Central memory CD4-positive, alpha-beta T cell (primary cell): ENCODE measurements around the gene AJM1.
A peak's percentile ranks its signal among the peaks of the same experiment; 100 is the strongest.

Source experiments
- DNase-seq: peaks from one replicate; pipeline ENCODE4 v3.0.0; 2022

AJM1 gene

DNA sequence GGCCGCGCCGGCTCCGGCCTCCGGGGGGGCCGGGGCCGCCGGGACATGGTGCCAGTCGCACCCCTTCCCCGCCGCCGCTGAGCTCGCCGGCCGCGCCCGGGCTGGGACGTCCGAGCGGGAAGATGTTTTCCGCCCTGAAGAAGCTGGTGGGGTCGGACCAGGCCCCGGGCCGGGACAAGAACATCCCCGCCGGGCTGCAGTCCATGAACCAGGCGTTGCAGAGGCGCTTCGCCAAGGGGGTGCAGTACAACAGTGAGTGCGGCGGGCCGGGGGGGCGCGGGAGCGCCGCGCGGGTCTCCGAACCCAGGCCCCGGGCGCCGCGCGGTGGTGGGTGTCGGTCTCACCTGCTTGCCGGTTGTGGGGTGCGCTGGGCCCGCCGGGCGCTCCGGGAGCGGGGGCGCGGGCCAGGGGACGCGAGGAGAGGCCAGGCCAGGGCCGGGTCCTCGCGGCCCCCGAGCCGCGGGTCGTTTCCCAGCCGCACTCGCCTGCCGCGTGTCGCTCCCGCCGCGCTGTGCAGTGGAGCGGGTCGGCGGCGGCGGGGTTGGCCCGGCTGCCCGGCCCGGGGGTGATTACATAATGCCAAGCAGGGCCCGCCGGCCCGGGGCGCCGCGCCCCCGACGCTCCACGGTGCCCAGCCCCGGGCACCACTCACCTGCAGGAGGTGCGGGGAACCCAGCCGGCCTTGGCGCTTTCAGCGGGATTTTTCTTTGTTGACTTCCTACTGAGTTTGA, 34.0 kb upstream of the AJM1 start:
- DNase-seq: peak; percentile 46

DNA sequence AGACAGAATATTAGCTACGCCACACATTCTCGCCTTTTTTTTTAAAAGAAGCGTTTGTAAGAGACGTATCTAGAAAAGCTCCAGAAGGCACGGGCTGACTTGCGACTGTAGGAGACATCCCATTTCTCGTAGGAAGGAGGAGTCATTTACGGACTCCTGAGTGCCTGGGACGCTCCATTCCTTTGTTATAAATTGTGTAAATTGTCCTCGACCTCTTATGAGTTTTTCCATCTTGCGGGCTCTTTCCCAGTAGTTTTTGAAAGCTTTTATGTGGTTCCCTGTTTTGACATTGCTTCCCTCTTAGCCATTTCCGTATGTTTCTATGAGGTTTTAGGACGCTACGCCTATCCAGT, 33.5 kb upstream of the AJM1 start:
- DNase-seq: no peak

DNA sequence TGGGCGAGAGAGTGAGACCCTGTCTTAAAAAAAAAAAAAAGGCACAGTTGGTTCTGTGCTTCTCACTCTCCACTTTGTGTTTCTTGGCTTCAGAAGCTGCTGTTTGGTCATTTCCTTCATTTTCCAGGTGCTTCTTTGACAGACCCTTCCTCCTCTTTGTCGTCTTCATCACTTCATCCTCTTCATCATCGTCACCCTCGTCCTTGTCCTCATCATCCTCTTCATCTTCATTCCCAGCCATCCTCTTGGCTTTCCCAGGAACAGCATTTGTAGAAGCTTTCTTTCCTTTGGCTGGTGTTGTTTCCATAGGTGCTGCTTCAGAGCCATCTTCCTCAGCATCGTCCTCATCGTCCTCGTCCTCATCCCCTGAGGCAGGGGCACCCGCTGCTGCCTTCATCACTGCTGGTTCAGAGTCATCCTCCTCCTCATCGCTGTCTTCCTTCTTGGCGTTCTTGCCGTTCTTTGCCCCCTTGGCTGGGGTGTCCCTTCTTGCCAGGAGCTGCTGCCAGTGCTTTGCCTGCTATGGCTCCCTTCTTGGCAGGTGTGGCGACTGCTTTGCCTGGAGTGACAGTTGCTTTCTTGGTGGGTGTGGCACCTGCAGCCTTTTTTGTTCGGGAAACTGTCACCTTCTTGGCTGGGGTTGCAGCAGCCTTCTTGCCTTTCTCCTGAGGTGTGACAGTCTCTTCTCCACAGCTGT, 27.4 kb upstream of the AJM1 start:
- DNase-seq: no peak

DNA sequence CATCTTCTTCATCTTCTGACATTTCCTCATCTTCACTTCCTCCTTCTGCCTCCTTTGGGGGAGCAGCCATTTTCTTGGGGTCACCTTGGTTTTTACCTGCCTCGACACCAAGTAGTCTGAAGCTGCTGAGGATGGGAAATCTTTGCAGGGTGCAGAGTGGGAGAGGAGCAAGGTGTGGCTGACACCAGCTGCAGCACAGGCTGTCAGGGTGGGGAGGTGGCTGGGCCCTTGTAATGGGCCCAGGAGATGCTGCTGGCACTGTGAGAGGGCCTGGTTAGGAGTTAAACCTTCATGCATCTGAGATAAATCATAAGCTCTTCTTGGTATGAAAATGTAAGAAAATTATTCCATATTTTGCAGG, 26.9 kb upstream of the AJM1 start:
- DNase-seq: no peak

DNA sequence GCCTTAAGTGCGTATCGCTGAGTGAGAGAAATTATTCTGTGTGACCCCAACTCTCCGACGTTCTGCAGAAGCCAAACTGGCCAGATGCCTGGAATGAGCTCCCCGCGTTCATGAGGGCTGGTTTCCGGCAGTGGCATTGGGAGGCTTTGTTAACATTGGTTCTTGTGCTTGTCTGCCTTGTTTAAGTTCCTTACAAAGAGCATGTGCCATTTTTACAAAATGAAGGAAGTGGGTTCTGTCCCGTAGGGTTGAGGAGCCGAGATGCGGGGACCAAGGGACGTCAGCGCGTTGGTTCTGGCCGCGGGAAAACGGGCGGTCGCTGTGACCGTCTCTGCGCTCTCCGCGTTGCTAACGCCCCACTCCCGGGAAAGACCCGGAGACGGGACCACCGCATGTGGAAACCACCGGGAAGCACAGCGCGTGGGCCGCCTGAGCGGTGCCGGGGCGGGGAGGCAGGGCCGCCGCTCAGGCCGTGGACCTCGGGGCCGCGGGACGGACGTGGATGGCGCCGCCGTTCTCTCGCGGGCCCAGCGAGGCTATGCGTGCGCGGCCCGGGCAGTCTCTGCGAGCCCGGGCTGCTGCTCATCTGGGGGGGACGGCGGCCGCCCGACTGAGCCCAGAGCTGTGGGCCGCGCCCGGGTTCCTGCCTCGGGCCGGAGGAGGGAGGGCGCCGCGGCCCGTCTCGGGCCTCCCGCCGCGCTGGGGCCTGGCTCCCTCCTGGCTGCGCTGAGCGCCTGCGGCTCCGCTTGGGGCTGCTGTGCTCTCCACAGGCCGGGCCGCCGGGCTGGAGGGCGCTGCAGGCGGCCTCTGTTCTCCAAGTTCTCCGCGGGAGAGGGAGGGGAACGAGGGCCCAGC, 21.1 kb upstream of the AJM1 start:
- DNase-seq: no peak

DNA sequence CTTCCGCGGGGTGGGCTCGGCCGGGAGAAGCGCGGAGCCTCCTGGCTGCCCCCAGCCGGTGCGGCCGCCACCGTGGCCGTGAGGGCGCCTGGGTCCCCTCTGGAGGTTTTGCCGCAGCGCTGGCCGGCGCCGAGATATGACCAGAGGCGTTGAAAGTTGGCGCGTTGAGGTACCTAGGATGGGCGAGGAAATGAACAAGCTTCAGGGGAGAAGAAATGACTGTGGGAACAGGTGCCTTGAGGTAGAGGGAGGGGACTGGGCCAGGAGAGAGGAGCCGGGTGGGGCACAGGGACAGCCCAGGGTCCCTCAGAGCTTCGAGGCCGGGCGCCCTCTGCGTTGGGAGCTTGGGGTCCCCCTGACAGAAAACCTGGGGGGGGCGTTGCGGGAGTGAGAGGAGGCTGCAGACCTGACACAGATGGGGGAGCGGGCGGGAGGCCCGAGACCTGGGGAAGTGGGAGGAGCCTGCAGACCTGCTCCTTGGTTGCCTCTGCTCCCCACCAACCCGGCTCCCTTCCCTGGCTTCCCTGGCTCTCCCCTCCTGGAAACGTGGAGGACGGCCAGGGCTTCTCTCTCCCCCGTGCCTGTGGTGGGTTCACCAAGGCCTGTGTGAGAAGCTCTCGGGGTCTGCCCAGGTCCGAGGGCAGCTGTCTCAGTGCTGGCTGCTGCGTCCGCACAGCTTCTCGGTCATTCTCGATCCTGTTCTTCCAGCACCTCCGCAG, 20.3 kb upstream of the AJM1 start:
- DNase-seq: no peak

DNA sequence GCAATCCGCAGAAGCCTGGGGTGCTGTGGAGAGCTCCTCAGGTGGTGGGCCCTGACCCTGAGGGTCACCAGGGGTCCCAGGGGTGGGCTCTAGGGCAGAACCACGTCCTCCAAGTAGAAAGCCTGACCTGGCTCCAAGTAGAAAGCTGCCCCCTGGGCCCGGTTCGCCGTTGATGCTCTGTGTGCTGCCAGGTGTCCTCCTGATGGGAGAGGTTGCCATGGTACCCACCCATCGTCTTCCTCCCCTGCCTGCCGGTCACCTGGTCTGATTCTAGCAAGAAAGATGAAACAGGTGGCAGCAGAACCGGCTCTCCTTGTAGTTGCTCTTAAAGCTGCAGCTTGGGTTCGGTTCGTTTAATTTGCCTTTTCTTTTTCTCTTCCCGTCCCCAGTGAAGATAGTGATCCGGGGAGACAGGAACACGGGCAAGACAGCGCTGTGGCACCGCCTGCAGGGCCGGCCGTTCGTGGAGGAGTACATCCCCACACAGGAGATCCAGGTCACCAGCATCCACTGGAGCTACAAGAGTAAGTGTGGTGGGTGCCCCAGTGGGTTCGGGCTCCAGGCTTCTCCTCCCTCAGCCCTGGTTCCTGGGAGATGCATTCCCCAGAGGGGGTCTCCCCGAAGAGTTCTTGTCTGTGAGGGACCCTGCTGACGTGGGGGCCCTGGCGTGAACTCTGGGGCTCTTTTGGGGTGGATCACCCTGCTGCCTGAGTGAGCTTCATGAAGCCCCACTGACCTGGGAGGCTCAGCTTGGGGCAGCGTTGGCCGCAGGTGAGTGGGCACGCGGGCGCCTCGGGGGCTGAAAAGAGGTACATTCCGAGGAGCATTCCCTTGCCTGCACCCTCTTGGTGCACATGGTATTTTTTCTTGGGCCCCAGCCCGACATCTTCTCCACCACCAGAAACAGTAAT, 18.9 kb upstream of the AJM1 start:
- no peak for DNase-seq

DNA sequence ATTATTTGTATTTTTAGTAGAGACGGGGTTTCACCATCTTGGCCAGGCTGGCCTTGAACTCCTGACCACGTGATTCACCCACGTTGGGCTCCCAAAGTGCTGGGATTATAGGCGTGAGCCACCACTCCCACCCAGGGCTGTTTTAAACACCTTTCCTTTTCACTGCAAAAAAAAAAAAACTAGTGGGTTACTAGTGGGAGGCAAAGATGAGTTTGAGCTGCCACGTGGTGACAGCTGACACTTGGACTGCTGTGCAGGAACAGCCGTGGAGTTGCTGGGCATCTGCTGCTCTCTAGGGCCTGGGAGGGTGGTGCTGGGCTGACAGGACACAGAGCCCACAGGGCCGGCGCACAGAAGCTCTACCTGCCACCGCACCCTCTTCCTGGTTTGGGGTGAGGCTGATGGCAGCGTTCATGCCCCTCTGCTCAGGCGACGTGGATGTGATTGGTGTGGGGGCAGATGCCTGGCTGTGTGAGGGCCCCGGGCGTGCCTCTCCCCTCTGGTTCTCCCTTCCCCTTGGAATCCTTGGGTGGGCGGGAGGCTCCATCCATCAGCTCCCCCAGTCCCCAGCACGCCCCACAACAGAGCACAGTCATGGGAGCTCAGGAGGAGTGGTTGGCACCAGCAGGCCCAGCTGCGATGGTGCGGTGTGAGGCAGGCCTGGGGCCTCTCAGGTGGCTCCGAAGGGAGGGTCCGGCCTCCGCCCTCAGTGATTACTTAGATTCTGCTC, 17.6 kb upstream of the AJM1 start:
- DNase-seq: no peak

DNA sequence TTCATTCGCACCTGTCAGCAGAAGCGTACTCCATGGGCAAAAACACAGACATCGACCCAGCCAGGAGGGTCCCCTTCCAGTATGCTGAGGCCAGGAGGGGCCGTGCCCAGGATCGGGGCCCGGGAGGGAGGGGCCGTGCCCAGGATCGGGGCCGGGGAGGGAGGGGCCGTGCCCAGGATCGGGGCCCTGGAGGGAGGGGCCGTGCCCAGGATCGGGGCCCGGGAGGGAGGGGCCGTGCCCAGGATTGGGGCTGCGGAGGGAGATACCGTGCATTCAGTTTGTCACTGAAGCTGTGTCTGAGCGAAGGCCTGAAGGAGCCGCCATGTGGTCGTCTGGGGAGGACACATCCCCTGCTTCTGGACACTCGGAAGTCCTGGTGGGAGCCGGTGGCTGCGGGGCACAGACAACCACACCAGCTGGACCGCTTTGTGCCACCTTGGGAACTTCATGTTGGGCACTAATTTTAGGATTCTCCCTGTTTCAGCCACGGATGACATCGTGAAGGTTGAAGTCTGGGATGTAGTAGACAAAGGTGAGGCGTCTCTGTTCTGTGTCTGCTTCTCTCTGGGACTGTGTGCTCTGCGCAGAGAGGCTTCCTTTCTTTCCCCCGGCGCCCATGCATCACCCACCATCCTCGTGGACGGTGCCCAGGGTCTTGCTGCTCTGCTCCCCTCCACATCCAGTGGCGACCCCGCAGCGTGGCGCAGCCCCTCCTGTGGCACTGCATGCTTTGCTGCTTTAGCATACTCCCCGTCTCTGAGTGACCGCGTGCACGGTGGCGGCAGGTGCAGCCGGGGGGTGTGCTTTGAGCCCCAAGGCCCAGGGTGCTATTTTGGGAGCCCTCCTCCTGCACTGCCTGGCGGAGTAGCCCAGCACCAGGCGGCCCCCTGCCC, 16.7 kb upstream of the AJM1 start:
- no peak for DNase-seq

DNA sequence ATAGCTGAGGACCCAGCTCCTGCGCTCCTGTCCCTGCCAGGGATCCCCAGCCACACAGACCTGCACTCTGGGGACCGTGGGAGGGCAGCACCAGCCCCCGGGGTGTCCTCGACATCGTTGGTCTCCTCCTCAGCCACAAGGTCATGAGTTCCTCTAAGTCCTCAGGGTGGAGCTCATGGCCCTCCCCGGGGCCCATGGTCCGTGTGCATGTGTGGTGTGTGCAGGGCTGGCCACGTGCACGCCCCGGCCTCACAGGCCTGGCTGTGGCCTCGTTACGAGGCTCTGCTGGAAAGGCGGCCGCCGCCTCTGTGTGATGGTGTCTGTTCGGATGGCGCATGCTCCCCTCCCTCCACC, 16.1 kb upstream of the AJM1 start:
- DNase-seq: no peak

DNA sequence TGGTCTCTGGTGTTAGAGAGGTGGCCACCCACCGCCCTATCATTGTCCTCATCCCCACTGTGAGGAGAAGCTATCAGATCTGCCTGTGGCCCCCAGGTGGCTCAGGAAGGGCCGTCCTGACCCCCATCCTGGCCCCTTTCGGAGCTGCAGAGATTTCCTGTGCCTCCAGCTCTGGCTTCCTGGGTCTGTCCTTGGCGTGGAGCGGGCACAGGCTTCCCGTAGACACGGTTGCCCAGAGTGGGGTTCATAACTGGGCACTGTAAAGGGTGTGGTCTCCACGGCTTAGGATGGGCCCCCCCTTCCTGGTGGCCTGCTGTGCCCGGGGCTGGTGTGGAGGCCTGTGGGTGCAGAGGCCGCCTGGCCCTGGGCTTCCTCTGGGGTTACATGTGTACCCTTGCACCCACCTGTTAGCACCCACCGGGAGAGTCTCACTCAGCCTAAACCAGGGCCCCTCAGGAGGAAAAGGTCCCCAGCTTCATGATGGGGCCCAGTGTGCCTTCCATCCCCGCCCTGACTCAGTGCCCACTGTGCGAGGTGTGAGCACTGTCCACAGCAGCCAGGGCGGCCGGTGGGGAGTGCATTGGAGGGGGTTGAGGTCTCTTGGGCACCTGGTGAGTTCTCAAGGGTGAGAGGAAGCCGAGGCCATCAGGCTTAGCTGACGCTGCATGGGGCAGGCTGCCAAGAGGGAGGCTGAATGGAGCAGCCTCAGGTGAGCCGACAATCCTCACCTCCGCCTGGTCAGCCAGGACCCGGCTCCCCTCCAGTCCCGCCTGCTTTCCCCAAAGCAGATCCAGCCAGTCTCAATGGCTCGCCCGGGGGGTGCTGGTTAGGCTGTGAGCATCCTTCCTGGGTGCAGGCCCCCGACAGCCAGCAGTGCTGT, 15.3 kb upstream of the AJM1 start:
- DNase-seq: no peak

DNA sequence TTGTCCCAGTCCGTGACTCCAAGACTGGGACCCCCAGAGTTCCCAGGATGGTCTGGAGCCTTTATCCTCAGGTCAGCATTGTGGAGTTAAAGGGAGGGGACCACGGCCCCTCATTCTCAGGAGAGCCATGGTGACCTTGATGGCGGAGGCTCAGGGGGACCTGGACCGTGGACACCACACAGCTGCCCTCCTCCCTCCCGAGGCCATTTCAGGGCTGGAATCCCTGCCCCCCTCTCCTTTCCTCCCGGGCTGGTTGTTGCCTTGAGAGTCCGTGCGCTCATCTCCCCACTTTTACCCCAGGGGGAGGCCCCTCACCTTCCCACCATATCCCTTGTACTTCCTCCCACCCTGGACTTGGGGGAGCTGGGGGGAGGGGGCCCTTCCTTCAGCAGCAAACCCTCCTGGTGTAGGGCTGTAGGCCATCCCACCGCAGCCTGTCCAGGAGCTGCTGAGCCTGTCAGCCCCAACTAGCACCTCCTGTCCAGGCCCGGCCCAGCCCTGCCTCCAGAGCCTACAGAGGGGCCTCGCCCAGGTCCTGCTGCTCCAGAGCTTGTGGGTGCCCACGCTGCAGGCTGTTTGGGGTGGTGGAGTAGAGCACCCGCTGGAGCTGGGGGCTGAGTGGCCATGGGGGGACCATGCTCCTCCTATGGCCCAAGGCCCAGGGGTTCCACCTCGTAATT, 14.3 kb upstream of the AJM1 start:
- no peak for DNase-seq

DNA sequence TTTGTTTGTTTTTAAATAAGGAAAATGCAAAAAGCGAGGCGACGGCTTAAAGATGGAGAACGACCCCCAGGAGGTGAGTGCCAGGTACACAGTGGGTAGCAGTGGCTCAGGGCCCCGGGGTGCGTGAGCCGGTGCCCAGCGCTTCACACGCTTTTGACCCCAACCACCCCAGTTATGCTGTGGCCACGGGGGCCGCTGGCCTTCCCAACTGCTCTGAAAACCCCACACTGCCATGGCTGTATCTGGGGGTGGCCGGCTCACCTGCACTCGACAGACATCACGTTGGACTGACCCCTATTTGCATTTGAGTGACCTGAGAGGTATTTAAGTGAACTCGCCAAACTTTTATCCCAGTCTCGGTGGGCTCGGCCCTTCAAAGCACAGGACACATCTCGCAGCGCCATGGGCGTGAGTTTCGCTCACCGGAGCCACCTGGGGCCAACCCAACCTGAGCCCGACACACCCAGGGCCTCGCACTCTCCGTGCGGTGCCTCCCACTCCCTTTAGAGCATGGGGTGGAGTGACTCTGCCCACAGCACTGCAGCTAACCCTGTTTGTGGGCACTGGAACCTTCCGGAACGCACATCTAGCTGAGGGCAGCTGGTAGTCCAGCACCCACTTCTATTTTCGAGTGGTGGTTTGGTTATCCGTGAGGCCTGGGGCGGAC, 13.7 kb upstream of the AJM1 start:
- no peak for DNase-seq

DNA sequence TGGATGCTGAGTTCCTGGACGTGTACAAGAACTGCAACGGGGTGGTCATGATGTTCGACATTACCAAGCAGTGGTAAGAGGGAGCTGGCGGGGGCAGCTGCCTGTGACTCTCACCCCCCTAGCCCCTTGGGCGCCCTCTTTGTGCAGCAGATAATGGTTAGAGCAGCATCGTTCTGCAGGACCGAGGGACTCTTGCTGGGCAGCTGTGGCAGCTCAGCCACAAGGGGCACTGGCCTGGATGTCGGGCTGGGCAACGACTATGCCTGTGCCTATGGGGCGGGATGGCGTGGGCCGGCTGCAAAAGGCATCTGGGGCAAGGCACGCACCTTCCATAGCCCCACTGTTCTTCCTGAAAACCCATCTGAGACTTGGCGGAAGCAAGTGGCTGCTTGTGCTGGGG, 12.9 kb upstream of the AJM1 start:
- no peak for DNase-seq

DNA sequence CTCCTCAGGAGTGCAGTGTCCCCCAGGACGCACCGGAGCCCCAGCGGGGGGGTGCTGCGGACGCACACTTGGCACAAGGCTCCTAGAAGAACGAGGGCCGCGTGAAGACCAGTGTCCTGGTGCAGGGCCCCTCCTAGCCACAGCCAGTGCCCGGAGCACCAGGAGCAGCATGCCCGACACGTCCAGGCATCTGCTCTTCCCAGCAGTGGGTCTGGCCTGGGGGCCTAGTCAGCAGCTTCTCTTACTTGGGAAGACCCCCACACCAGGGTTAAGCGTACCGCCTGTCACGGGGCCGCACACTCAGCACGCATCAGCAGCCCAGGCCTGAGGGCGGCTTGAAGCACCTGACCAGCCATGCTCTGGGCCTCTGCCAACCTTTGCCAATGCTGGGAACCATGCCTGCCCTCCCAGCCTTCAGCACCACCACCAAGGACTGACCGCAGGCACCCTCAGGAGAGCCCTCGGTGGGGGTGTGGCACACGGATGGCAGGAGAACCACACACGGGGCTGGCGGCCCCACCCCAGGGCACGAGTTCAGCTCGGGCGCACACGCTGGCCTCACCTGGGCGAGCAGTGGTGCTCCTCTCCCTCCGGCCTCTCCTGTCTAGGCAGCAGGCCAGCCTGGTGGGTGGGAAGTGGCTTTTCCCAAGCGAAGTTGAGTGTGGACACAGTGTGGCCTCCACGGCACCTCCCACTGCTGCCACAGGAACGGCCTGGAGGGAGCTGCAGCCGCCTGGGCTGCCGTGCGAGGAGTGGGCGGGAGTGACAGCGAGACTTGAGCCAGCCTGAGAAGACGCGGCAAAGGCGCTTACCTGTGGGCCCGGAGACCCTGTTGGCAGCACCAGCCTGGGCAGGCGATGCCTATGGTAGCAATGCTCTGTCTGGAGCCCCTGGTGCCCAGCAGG, 12.0 kb upstream of the AJM1 start:
- no peak for DNase-seq

DNA sequence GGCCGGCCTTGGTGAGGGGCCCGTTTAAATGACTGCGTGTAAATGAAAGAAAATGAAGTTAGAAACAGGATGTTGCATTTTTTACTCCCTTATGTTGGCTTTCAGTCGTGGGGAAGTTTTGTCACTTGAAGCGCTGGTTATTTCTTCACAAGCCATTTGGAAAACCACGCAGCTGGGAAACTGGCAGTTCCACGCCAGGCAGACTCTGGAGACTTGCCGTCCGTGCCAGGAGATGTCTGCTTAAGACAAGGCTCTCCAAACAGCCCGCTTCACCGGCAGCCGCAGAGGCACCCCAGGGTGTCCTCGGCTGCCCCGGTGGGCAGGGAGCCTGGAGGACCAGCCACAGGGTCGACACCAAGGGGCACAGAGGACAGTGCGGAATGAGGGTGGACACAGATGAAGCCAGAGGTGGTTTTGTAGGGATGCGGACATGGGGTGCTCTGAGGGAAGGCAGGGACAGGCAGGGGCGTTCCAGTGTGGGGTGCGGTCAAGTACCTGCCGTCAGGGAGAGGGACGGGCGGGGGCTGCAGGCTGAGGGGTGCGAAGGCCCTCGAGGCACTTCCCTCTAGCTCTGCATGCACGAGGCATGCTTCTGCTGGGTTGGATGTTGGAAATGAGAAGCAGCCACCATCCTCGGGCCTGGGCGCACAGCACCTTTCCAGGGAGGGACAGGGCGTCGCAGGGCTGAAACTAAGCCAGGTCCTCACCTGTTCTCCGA, 11.1 kb upstream of the AJM1 start:
- DNase-seq: no peak
